HepG2 (cell line): ENCODE results near the gene CALN1. TPM values are rescaled to one million over a fixed set of nuclear protein-coding genes. Genes with fewer than 3 reads are reported as not detected.

Experiments used
- ATAC-seq: fragments of 200-7000 bp; cut with Tn5 transposase; 3 replicates; pipeline ENCODE4 v1.9.1; 2020; ENCODE audit warnings: mild to moderate bottlenecking, moderate library complexity
- BruUV-seq: library from RNA; stranded (reverse); fragments of 400-500 nt; replicated peaks from 2 replicates; lab custom pipeline; 2021; lab: Mats Ljungman, UMichigan
- CTCF ChIA-PET: fragments of 300-600 bp; formaldehyde crosslinking; extraction: SDS; loops from one replicate; lab custom pipeline; 2021; ENCODE audit warnings: low total read pairs, inconsistent platforms, low intra/inter-chr PET ratio; lab: Yijun Ruan, JAX
- POLR2A ChIA-PET: fragments of 350-600 bp; sonication (Branson Sonifier 250); formaldehyde crosslinking; loops from one replicate; lab custom pipeline; 2020; ENCODE audit warnings: antibody characterized with exemption, inconsistent platforms; lab: Yijun Ruan, JAX
- DNase-seq: peaks from one replicate; pipeline ENCODE4 v3.0.0-alpha.2; 2015; ENCODE audit warnings: low spot score
- FAIRE-seq: peaks from 3 replicates; lab custom pipeline; 2011; peaks lifted over from hg19 to GRCh38; lab: Jason Lieb, UNC
- H2AFZ ChIP-seq: one replicate; pipeline ENCODE4 v1.6.1; 2011; ENCODE audit warnings: low read length, inconsistent platforms
- H3K27ac ChIP-seq: fragments of 300-600 bp; 3 replicates; pipeline ENCODE4 v1.8.0; 2011; ENCODE audit warnings: mixed run types, mild to moderate bottlenecking, mixed read lengths, low read length, inconsistent platforms; ENCODE audit not compliant: insufficient read depth; ENCODE audit errors: extremely low read length
- H3K27me3 ChIP-seq, 2 experiments: fragments of 200-600 bp in 1 of 2; 2 replicates in 1 of 2; 3 replicates in 1 of 2; pipeline versions ENCODE4 v1.6.0 to v1.8.0; 2011; ENCODE audit warnings: low read length in 2 of 2, mild to moderate bottlenecking in 2 of 2, moderate library complexity in 2 of 2, inconsistent platforms in 1 of 2; ENCODE audit not compliant: insufficient read depth in 2 of 2, control insufficient read depth in 1 of 2
- H3K36me3 ChIP-seq, 2 experiments: fragments of 200-600 bp in 1 of 2; replicated peaks in 1 of 2; 2 replicates in 1 of 2; 3 replicates in 1 of 2; pipeline versions ENCODE4 v1.5.1 to v1.8.0; 2011; ENCODE audit warnings: low read length in 2 of 2, inconsistent platforms in 1 of 2; ENCODE audit not compliant: insufficient read depth in 2 of 2, control insufficient read depth in 1 of 2
- H3K4me1 ChIP-seq: 2 replicates; pipeline ENCODE4 v1.5.1; 2012; ENCODE audit warnings: low read length, inconsistent platforms; ENCODE audit not compliant: insufficient read depth
- H3K4me2 ChIP-seq: 2 replicates; pipeline ENCODE4 v1.6.0; 2011; ENCODE audit warnings: low read depth, low read length, inconsistent platforms
- H3K4me3 ChIP-seq, 3 experiments: fragments of 200-600 bp in 1 of 3; sonication (generic), shearing (Covaris generic) in 1 of 3; replicated peaks in 1 of 3; 2 replicates each; pipeline ENCODE4 v1.5.1; 2011 to 2016; ENCODE audit warnings: low read length in 3 of 3, inconsistent platforms in 2 of 3, low read depth in 2 of 3, mild to moderate bottlenecking in 2 of 3, control low read depth in 1 of 3, mixed read lengths in 1 of 3; ENCODE audit not compliant: insufficient read depth in 1 of 3
- H3K79me2 ChIP-seq: one replicate; pipeline ENCODE4 v1.6.1; 2011; ENCODE audit warnings: low read length, inconsistent platforms; ENCODE audit not compliant: insufficient read depth
- H3K9ac ChIP-seq: 2 replicates; pipeline ENCODE4 v1.6.0; 2011; ENCODE audit warnings: mild to moderate bottlenecking, low read depth, low read length, inconsistent platforms; ENCODE audit not compliant: insufficient read depth
- H3K9me3 ChIP-seq: 2 replicates; pipeline ENCODE4 v1.5.1; 2012; ENCODE audit warnings: mild to moderate bottlenecking, low read length
- H4K20me1 ChIP-seq: 2 replicates; pipeline ENCODE4 v1.6.0; 2011; ENCODE audit warnings: inconsistent platforms, mild to moderate bottlenecking, low read length, moderate library complexity; ENCODE audit not compliant: insufficient read depth
- BRF2 ChIP-seq: sonication (generic); formaldehyde crosslinking; IDR thresholded peaks from 2 replicates; pipeline ENCODE4 v1.8.1; 2022; ENCODE audit warnings: mild to moderate bottlenecking, missing genetic modification reagents
- FOSL1 ChIP-seq: sonication (generic); formaldehyde crosslinking; IDR thresholded peaks from 2 replicates; pipeline ENCODE4 v1.9.0; 2021; ENCODE audit warnings: missing genetic modification reagents, borderline replicate concordance
- HOXA7 ChIP-seq: sonication (generic); formaldehyde crosslinking; IDR thresholded peaks from 2 replicates; pipeline ENCODE4 v1.8.1; 2022; ENCODE audit warnings: mild to moderate bottlenecking, missing genetic modification reagents, moderate library complexity
- TFAP4 ChIP-seq: sonication (generic); IDR thresholded peaks from 2 replicates; pipeline ENCODE4 v1.6.1; 2016; ENCODE audit warnings: low read depth, borderline replicate concordance
- ZNF329 ChIP-seq: sonication (generic); formaldehyde crosslinking; IDR thresholded peaks from 2 replicates; pipeline ENCODE4 v1.9.0; 2021; ENCODE audit warnings: low read depth, mild to moderate bottlenecking, missing genetic modification reagents
- ZNF543 ChIP-seq: sonication (generic); formaldehyde crosslinking; IDR thresholded peaks from 2 replicates; pipeline ENCODE4 v1.4.0; 2020; ENCODE audit warnings: mild to moderate bottlenecking, missing genetic modification reagents
- ZNF546 ChIP-seq: sonication (generic); formaldehyde crosslinking; conservative IDR thresholded peaks from 2 replicates; pipeline ENCODE4 v1.8.1; 2023; ENCODE audit warnings: mild to moderate bottlenecking, missing genetic modification reagents
- ZNF558 ChIP-seq: sonication (generic); formaldehyde crosslinking; IDR thresholded peaks from 2 replicates; pipeline ENCODE4 v1.9.0; 2022; ENCODE audit warnings: mild to moderate bottlenecking, missing genetic modification reagents, borderline replicate concordance
- ZNF691 ChIP-seq: sonication (generic); formaldehyde crosslinking; IDR thresholded peaks from 2 replicates; pipeline ENCODE4 v1.4.0; 2020; ENCODE audit warnings: missing genetic modification reagents, low read depth, mild to moderate bottlenecking, borderline replicate concordance
- WGBS: methylation state at CpG from one replicate; pipeline ENCODE4 v1.1.6; 2017; ENCODE audit warnings: low lambda C conversion rate; 5-methylcytosine and 5-hydroxymethylcytosine counted together
- in situ Hi-C: cut with HindIII; loops from 2 replicates; pipeline ENCODE4 v1.10.0; 2017; ENCODE audit warnings: low pct_unique_long_range_greater_than_20kb; ENCODE audit not compliant: extremely low pct_ligation_motif_present
- intact Hi-C: fragments of 100-400 bp; cut with micrococcal nuclease; formaldehyde crosslinking; loops from one replicate; pipeline ENCODE4 v1.10.0; 2022; ENCODE audit not compliant: unreplicated experiment
- polyA plus RNA-seq, 8 experiments: library from polyadenylated mRNA; depleted of rRNA in 3 of 8; stranded (reverse) in 7 of 8; unstranded in 1 of 8; fragments of >200 nt; fragmentation: Illumina TruSeq in 4 of 8; extraction: Trizol in 4 of 8; gene quantifications; 2 replicates each; pipeline versions ENCODE4 v1.2.1 to v1.2.3, GENCODE V29; 2011 to 2016; ENCODE audit warnings: low read depth in 4 of 8, missing spikeins in 1 of 8, mixed read lengths in 1 of 8; ENCODE audit not compliant: insufficient read depth in 1 of 8
- total RNA-seq, 5 experiments: library from RNA; depleted of rRNA; stranded (reverse); fragments of >200 nt; fragmentation: Illumina TruSeq; extraction: Trizol; gene quantifications; 2 replicates each; pipeline ENCODE4 v1.2.3, GENCODE V29; 2016; ENCODE audit warnings: low read depth in 1 of 5

Gene CALN1
- total and polyA plus RNA-seq, 2 of the 13 experiments (the other 11 are each of a cell fraction or from before 2014, with no cell fraction given): not detected

DNA sequence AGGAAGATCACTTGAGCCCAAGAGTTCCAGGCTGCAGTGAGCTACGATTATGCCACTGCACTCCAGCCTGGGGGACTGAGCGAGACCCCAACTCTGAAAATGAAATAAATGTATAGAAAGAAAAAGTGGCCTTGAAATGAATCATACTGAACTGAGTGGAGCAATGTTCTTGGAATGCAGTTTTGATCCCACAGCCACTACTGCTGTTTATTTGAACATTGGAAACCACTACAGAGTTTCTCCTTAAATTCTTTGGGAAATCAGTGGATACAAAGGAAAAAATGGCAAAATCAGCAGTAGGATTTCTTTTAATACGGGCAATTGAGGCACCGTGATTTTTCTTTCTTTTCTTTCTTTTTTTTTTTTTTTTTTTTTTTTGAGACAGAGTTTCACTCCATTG, 642.8 kb downstream of the CALN1 start:
- intact Hi-C loops (no loop called here), in situ Hi-C loops (no loop called here)
- ChIA-PET CTCF (no interaction called here), POLR2A (no interaction called here)
- no peak overlapping the region for H3K4me2 ChIP-seq
- no TSS peak for BruUV-seq
- no peaks in the 10 kb centered on the region for H3K4me1 ChIP-seq
- H3K27me3 ChIP-seq: peaks cover 0 to 3% of the 10 kb centered on the region in 2 experiments; a peak in 1 of 5 replicates
- ATAC-seq (no peak), FAIRE-seq (no peak), DNase-seq (no peak)
- H3K9me3 ChIP-seq: no peaks in the 10 kb centered on the region
- no peaks in the 10 kb centered on the region for H3K36me3 ChIP-seq
- H4K20me1 ChIP-seq: no peaks in the 10 kb centered on the region
- TF ChIP-seq FOSL1: no peak
- no peak for TF ChIP-seq ZNF558 (CRISPR knock-in tag)
- TF ChIP-seq BRF2 (CRISPR knock-in tag): no peak
- no peak for TF ChIP-seq ZNF691 (CRISPR knock-in tag)
- TF ChIP-seq TFAP4: no peak
- TF ChIP-seq ZNF543 (CRISPR knock-in tag): no peak
- no peak for TF ChIP-seq ZNF546 (CRISPR knock-in tag)
- TF ChIP-seq ZNF329 (CRISPR knock-in tag): no peak
- TF ChIP-seq HOXA7 (CRISPR knock-in tag): no peak
- no peak overlapping the region for H2AFZ ChIP-seq
- no peak overlapping the region for H3K4me3 ChIP-seq
- 65% methylated on average over 4 of the region's 4 CpGs for WGBS
- no peak overlapping the region for H3K9ac ChIP-seq
- H3K79me2 ChIP-seq: no peaks in the 10 kb centered on the region
- H3K27ac ChIP-seq: no peak overlapping the region
